Measurements from ENCODE around the gene CRTAP. TPM values are rescaled to one million over a fixed set of nuclear protein-coding genes. Genes with fewer than 3 reads are reported as not detected.

CRTAP gene
- total and polyA plus RNA-seq, 2 experiments from 2014 or later, result 71.9 to 210 TPM

- no peak for DNase-seq (ENCODE audit: low spot score)
- Histone ChIP-seq H3K4me1 (ENCODE audit: insufficient read depth) (no peaks in the 10 kb centered on the region), H3K9me2 (ENCODE audit: insufficient read depth) (no peaks in the 10 kb centered on the region), H3K4me2 (no peak overlapping the region), H3K27me3 (ENCODE audit: insufficient read depth) (no peaks in the 10 kb centered on the region), H4K20me1 (replicated peaks; ENCODE audit: insufficient read depth) (no peaks in the 10 kb centered on the region), H3K36me3 (ENCODE audit: insufficient read depth) (no peaks in the 10 kb centered on the region), H2AFZ (no peak overlapping the region), H3K27ac (ENCODE audit: low read depth) (no peak overlapping the region), H3F3A (replicated peaks; ENCODE audit: low read depth) (no peaks in the 10 kb centered on the region), H3K79me2 (replicated peaks; ENCODE audit: insufficient read depth) (no peaks in the 10 kb centered on the region), H3K4me3 (no peak overlapping the region)
- no peak for ATAC-seq
- Mint-ChIP-seq H3K4me1 (peaks cover 3% of the 10 kb centered on the region; the same call in 1 of the 3 replicates), H3K27ac (no peak overlapping the region), H3K9me3 (no peaks in the 10 kb centered on the region), H3K27me3 (ENCODE audit: insufficient read depth, low read depth, poor library complexity) (no peaks in the 10 kb centered on the region), H3K4me3 (no peak overlapping the region), H3K36me3 (ENCODE audit: low read depth) (no peaks in the 10 kb centered on the region)
- TF ChIP-seq JUNB (IDR thresholded peaks at IDR 0.05; ENCODE audit: unreplicated experiment) (no peak), EZH2 (IDR thresholded peaks at IDR 0.05; ENCODE audit: low read depth, unreplicated experiment) (no peak), NANOG (IDR thresholded peaks at IDR 0.05; ENCODE audit: borderline replicate concordance) (no peak), CREB1 (CRISPR knock-in tag; IDR thresholded peaks at IDR 0.05; ENCODE audit: low read depth) (no peak), REST (IDR thresholded peaks at IDR 0.05; ENCODE audit: unreplicated experiment) (no peak), STAT1 (IDR thresholded peaks at IDR 0.05; ENCODE audit: unreplicated experiment) (no peak), ETS1 (IDR thresholded peaks at IDR 0.05) (no peak), CTCF (conservative IDR thresholded peaks at IDR 0.05; ENCODE audit: low read depth in 2 of 2) (no peak), POLR2AphosphoS5 (IDR thresholded peaks at IDR 0.05; ENCODE audit: low read depth) (no peak), ZNF114 (CRISPR knock-in tag; IDR thresholded peaks at IDR 0.05) (no peak), EZH2phosphoT487 (IDR thresholded peaks at IDR 0.05; ENCODE audit: unreplicated experiment) (no peak), ZNF462 (CRISPR knock-in tag; IDR thresholded peaks at IDR 0.05) (no peak), ZNF331 (CRISPR knock-in tag; IDR thresholded peaks at IDR 0.05; ENCODE audit: low read depth) (no peak)
These were observed 45.4 kb downstream of the CRTAP start for GRCh38 chr3:33159234-33159633.
